Tibial nerve (tissue), 3 donors: ENCODE data around the gene PLCB1.

Experiments used
- POLR2A ChIP-seq, 2 donors: fragments of 450-650 bp; IDR thresholded peaks; one replicate each; pipeline ENCODE4 v1.6.1; 2017; ENCODE audit warnings: antibody characterized with exemption in 2 of 2, mild to moderate bottlenecking in 2 of 2, moderate library complexity in 2 of 2
- TF ChIP-seq, protein P1 (sequence below), 5 experiments: fragments of 200-600 bp in 3 of 5; fragments of 450-650 bp in 2 of 5; sonication (generic) in 3 of 5; IDR thresholded peaks; one replicate each; pipeline ENCODE4 v1.5.1; 2016 to 2019; ENCODE audit warnings: antibody characterized with exemption in 5 of 5, mild to moderate bottlenecking in 3 of 5, moderate library complexity in 2 of 5

DNA sequence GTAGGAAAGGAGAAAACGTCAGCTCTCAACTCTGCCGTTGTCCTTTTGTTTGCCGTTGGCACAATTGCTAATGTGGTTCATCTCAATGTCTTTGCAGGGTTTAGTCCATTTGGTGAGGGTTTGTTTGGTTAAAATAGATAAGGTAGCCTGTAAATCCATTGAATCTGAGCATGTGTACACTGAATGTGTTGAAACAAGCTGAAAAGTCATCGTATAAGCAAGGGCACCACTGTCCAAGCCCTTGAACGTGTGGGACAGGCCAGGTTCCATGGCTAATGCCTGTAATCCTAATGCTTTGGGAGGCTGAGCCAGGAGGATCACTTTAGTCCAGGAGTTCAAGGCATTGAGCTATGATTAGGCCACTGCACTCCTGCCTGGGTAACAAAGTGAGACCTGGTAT lies 712.1 kb downstream of the PLCB1 start:
- TF ChIP-seq POLR2A (IDR thresholded peaks at IDR 0.05) = no peak
- TF ChIP-seq, protein P1, sequence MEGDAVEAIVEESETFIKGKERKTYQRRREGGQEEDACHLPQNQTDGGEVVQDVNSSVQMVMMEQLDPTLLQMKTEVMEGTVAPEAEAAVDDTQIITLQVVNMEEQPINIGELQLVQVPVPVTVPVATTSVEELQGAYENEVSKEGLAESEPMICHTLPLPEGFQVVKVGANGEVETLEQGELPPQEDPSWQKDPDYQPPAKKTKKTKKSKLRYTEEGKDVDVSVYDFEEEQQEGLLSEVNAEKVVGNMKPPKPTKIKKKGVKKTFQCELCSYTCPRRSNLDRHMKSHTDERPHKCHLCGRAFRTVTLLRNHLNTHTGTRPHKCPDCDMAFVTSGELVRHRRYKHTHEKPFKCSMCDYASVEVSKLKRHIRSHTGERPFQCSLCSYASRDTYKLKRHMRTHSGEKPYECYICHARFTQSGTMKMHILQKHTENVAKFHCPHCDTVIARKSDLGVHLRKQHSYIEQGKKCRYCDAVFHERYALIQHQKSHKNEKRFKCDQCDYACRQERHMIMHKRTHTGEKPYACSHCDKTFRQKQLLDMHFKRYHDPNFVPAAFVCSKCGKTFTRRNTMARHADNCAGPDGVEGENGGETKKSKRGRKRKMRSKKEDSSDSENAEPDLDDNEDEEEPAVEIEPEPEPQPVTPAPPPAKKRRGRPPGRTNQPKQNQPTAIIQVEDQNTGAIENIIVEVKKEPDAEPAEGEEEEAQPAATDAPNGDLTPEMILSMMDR (IDR thresholded peaks at IDR 0.05) = no peak
